Measurements from ENCODE around the gene EFCAB7.

The EFCAB7 gene

DNA sequence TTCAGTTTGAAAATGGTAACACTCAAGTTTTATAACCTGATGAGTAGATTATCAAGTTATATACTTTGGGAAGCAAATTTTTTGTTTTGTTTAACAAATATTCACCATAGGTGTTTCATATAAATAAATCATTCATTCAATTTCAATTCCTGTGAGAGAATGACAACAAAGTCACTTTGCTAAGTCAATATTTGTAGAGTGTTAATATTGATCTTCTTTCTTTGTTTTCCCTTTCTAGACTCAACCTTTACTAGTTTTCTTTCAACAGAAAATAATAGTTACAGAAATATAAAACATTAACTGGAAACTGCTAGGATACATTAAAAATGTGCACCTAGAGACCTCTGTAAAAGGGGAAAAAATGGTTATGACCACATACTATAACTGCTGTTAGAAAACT lies 11.1 kb downstream of the EFCAB7 start:
- Histone ChIP-seq H3K4me3 (replicated peaks; ENCODE audit: insufficient read depth, low read length) (no peak overlapping the region), H3K27ac (replicated peaks) (no peak overlapping the region), H3K27me3 (ENCODE audit: insufficient read depth, poor library complexity, severe bottlenecking) (no peaks in the 10 kb centered on the region)
- no peak for DNase-seq (ENCODE audit: low read depth in 1 of 2, low spot score in 1 of 2)
- TF ChIP-seq, protein P1, sequence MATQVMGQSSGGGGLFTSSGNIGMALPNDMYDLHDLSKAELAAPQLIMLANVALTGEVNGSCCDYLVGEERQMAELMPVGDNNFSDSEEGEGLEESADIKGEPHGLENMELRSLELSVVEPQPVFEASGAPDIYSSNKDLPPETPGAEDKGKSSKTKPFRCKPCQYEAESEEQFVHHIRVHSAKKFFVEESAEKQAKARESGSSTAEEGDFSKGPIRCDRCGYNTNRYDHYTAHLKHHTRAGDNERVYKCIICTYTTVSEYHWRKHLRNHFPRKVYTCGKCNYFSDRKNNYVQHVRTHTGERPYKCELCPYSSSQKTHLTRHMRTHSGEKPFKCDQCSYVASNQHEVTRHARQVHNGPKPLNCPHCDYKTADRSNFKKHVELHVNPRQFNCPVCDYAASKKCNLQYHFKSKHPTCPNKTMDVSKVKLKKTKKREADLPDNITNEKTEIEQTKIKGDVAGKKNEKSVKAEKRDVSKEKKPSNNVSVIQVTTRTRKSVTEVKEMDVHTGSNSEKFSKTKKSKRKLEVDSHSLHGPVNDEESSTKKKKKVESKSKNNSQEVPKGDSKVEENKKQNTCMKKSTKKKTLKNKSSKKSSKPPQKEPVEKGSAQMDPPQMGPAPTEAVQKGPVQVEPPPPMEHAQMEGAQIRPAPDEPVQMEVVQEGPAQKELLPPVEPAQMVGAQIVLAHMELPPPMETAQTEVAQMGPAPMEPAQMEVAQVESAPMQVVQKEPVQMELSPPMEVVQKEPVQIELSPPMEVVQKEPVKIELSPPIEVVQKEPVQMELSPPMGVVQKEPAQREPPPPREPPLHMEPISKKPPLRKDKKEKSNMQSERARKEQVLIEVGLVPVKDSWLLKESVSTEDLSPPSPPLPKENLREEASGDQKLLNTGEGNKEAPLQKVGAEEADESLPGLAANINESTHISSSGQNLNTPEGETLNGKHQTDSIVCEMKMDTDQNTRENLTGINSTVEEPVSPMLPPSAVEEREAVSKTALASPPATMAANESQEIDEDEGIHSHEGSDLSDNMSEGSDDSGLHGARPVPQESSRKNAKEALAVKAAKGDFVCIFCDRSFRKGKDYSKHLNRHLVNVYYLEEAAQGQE (IDR thresholded peaks at IDR 0.05; ENCODE audit: insufficient replicate concordance, low read depth), result no peak
- TF ChIP-seq SPI1 (IDR thresholded peaks at IDR 0.05; ENCODE audit: borderline replicate concordance, low read depth) (no peak), GABPA (IDR thresholded peaks at IDR 0.05; ENCODE audit: low read depth) (no peak), POLR2AphosphoS5 (IDR thresholded peaks at IDR 0.05; ENCODE audit: low read depth) (no peak)
- TF ChIP-seq, protein P2, sequence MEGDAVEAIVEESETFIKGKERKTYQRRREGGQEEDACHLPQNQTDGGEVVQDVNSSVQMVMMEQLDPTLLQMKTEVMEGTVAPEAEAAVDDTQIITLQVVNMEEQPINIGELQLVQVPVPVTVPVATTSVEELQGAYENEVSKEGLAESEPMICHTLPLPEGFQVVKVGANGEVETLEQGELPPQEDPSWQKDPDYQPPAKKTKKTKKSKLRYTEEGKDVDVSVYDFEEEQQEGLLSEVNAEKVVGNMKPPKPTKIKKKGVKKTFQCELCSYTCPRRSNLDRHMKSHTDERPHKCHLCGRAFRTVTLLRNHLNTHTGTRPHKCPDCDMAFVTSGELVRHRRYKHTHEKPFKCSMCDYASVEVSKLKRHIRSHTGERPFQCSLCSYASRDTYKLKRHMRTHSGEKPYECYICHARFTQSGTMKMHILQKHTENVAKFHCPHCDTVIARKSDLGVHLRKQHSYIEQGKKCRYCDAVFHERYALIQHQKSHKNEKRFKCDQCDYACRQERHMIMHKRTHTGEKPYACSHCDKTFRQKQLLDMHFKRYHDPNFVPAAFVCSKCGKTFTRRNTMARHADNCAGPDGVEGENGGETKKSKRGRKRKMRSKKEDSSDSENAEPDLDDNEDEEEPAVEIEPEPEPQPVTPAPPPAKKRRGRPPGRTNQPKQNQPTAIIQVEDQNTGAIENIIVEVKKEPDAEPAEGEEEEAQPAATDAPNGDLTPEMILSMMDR (IDR thresholded peaks at IDR 0.05; ENCODE audit: insufficient read depth, low read length), result no peak

DNA sequence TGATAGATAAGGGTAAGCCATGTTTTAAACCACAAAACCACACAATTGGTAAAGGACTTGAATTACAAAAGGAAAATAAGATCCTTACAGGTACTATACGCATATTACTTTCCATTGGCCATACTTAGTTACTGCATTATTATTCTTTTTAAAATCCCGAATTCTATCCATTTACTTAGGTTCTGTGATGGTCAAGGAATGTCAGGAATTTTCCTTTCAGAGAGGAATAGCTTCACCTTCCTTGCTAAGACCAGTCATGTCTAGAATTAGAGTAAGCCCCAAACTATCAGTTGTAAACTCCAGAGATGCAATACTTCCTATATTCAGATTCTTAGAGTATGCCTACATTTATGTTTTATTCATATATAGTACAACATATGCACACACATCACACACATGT lies 13.7 kb downstream of the EFCAB7 start:
- TF ChIP-seq GABPA (IDR thresholded peaks at IDR 0.05; ENCODE audit: low read depth) (no peak), POLR2AphosphoS5 (IDR thresholded peaks at IDR 0.05; ENCODE audit: low read depth) (no peak)
- no peak for DNase-seq (ENCODE audit: low read depth in 1 of 2, low spot score in 1 of 2)
- no peaks in the 10 kb centered on the region for H3K27me3 ChIP-seq (ENCODE audit: insufficient read depth, poor library complexity, severe bottlenecking)
- H3K27ac ChIP-seq (replicated peaks), result no peak overlapping the region
- H3K4me3 ChIP-seq (replicated peaks; ENCODE audit: insufficient read depth, low read length), result no peak overlapping the region

DNA sequence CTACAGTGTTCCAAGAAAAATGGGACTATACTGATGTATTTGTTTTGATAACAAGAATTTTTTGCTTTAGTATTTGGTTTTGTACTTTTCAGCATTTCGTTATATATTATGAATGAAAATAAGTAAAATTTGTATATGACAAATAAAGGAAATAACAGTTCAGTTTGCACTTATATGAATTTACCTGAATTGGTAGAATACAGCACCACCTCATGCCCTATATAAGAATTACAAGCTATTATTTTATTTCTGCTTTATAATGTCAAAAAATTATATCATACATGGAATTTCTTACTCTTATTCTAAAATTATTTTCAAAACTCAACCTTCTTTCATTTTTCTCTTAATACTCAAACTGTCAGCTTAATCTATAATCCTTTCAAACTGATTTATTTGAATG lies 14.6 kb downstream of the EFCAB7 start:
- Histone ChIP-seq H3K27me3 (ENCODE audit: insufficient read depth, poor library complexity, severe bottlenecking) (no peaks in the 10 kb centered on the region), H3K4me3 (replicated peaks; ENCODE audit: insufficient read depth, low read length) (no peak overlapping the region), H3K27ac (replicated peaks) (no peak overlapping the region)
- TF ChIP-seq SPI1 (IDR thresholded peaks at IDR 0.05; ENCODE audit: borderline replicate concordance, low read depth), result no peak
- TF ChIP-seq GABPA (IDR thresholded peaks at IDR 0.05; ENCODE audit: low read depth), result no peak
- TF ChIP-seq, protein P2 (IDR thresholded peaks at IDR 0.05; ENCODE audit: insufficient read depth, low read length), result peak; percentile 12
- TF ChIP-seq POLR2AphosphoS5 (IDR thresholded peaks at IDR 0.05; ENCODE audit: low read depth), result no peak
- DNase-seq (ENCODE audit: low read depth in 1 of 2, low spot score in 1 of 2), result no peak

DNA sequence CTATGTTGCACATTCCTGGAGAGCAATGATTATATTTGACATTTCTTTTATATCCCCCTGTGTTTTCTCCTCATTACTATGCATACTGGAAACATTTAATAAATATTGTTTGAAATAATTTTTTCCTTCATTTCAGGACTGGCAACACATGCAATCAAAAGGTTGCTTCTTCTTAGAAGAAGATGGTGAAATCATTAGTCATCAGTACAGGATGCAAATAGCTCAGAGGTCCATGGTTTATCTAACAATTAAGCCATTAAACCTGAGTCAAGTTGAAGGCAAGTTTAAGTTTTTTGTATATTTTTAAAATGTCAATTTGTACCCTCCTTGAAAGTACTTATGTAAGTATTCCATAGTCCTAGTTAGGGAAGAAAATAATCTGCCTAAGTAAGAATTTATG lies 22.5 kb downstream of the EFCAB7 start:
- TF ChIP-seq GABPA (IDR thresholded peaks at IDR 0.05; ENCODE audit: low read depth), result no peak
- no peak for TF ChIP-seq SPI1 (IDR thresholded peaks at IDR 0.05; ENCODE audit: borderline replicate concordance, low read depth)
- no peak for TF ChIP-seq POLR2AphosphoS5 (IDR thresholded peaks at IDR 0.05; ENCODE audit: low read depth)
- TF ChIP-seq, protein P1 (IDR thresholded peaks at IDR 0.05; ENCODE audit: insufficient replicate concordance, low read depth), result no peak
- TF ChIP-seq, protein P2 (IDR thresholded peaks at IDR 0.05; ENCODE audit: insufficient read depth, low read length), result no peak
- no peak overlapping the region for H3K4me3 ChIP-seq (replicated peaks; ENCODE audit: insufficient read depth, low read length)
- no peak for DNase-seq (ENCODE audit: low read depth in 1 of 2, low spot score in 1 of 2)
- H3K27ac ChIP-seq (replicated peaks), result no peak overlapping the region
- no peaks in the 10 kb centered on the region for H3K27me3 ChIP-seq (ENCODE audit: insufficient read depth, poor library complexity, severe bottlenecking)

All from HL-60 (cell line).